Ishikawa (cell line): Measurements from ENCODE around the gene FNDC11.

Experiments
- MAX ChIP-seq: IDR thresholded peaks from 2 replicates; pipeline ENCODE4 v1.6.1; 2012
- YY1 ChIP-seq: IDR thresholded peaks from 2 replicates; pipeline ENCODE4 v1.6.1; 2012; ENCODE audit warnings: low read depth

GRCh38 chr20:63572788-63573646, 19.1 kb downstream of the FNDC11 start:
- no peak for TF ChIP-seq MAX
- no peak for TF ChIP-seq YY1
